Stomach (tissue), 9 donors: ENCODE results near the gene EPDR1. TPM values are rescaled to one million over a fixed set of nuclear protein-coding genes. Genes with fewer than 3 reads are reported as not detected.
"Not testable (repeated sequence)": the region's sequence is repeated elsewhere in the genome, so short reads cannot be mapped to it uniquely, and the experiment has no call there.

ENCODE experiments used
- DNase-seq, 2 donors: peaks; one replicate each; pipeline versions ENCODE4 v3.0.0 to v3.0.0-alpha.2; 2013 to 2019
- H3K27ac ChIP-seq, 5 donors: fragments of 200-600 bp in 4 of 5; sonication (generic) in 4 of 5; one replicate each; pipeline ENCODE4 v1.5.1; 2013 to 2019; ENCODE audit warnings: mild to moderate bottlenecking in 1 of 5, moderate library complexity in 1 of 5
- H3K27me3 ChIP-seq, 3 donors: fragments of 200-600 bp; sonication (generic); one replicate each; pipeline ENCODE4 v1.5.1; 2017 to 2019; ENCODE audit warnings: mixed run types in 1 of 3
- H3K36me3 ChIP-seq, 4 donors: fragments of 200-600 bp; sonication (generic); 1 replicate in 3 of 4; 2 replicates in 1 of 4; pipeline ENCODE4 v1.5.1; 2016 to 2019
- H3K4me1 ChIP-seq, 4 donors: fragments of 200-600 bp; sonication (generic); one replicate each; pipeline ENCODE4 v1.5.1; 2016 to 2019
- H3K4me3 ChIP-seq, 4 donors: fragments of 200-600 bp; sonication (generic) in 3 of 4; one replicate each; pipeline ENCODE4 v1.5.1; 2016 to 2019; ENCODE audit warnings: mild to moderate bottlenecking in 1 of 4
- H3K9me3 ChIP-seq, 4 donors: fragments of 200-600 bp; sonication (generic); one replicate each; pipeline ENCODE4 v1.5.1; 2016 to 2019
- CTCF ChIP-seq, 7 experiments: fragments of 450-650 bp in 4 of 7; fragments of 200-600 bp in 3 of 7; sonication (generic) in 3 of 7; IDR thresholded peaks; one replicate each; pipeline ENCODE4 v1.5.1; 2016 to 2019; ENCODE audit warnings: antibody characterized with exemption in 7 of 7, control low read depth in 2 of 7, mild to moderate bottlenecking in 1 of 7
- EP300 ChIP-seq: sonication (generic); formaldehyde crosslinking; IDR thresholded peaks from one replicate; pipeline ENCODE4 v1.6.1; 2017; ENCODE audit warnings: antibody characterized with exemption
- POLR2A ChIP-seq, 4 donors: fragments of 450-650 bp; IDR thresholded peaks; one replicate each; pipeline ENCODE4 v1.6.1; 2016; ENCODE audit warnings: antibody characterized with exemption in 4 of 4, control low read depth in 2 of 4, mild to moderate bottlenecking in 1 of 4, moderate library complexity in 1 of 4
- POLR2AphosphoS5 ChIP-seq, 3 donors: sonication (generic); formaldehyde crosslinking; IDR thresholded peaks; one replicate each; pipeline ENCODE4 v1.6.1; 2016; ENCODE audit warnings: antibody characterized with exemption in 3 of 3
- WGBS, 5 donors: extraction: QIAGEN DNeasy Blood & Tissue Kit in 3 of 5; methylation state at CpG; one replicate each; pipeline versions ENCODE4 v1.1.5 to v1.1.7; 2013 to 2018; 5-methylcytosine and 5-hydroxymethylcytosine counted together
- intact Hi-C: fragments of 100-400 bp; cut with DNase I; formaldehyde crosslinking; loops from one replicate; pipeline ENCODE4 v1.15.1; 2023; ENCODE audit warnings: low total_unique reads
- polyA plus RNA-seq, 3 donors: library from polyadenylated mRNA; stranded (reverse); fragments of 200-250 nt; gene quantifications; one replicate each; pipeline ENCODE4 v1.2.3, GENCODE V29; 2013
- total RNA-seq, 5 donors: library from RNA; depleted of rRNA; stranded (reverse); fragments of >200 nt; gene quantifications; one replicate each; pipeline versions ENCODE4 v1.1.0 to v1.2.3, GENCODE V29; 2014 to 2016
- donor health status: healthy with polysubstance abuse.
- donor health status: Bipolar disorder and iron deficiency.
- donor health status: healthy.

EPDR1 gene
- total and polyA plus RNA-seq, 8 donors = 1.2 to 11.7 (median 2.6) TPM; not detected in 1

GRCh38 chr7:37944737-37945054 lies 24.3 kb downstream of the EPDR1 start:
- WGBS, 5 donors = 74 to 83% (median 78%) methylated on average over 2 of the region's 2 CpGs
- Histone ChIP-seq H3K27me3 (no peaks in the 10 kb centered on the region), H3K9me3 (peaks cover 0 to 6% (median 0%) of the 10 kb centered on the region in 4 donors), H3K36me3 (no peaks in the 10 kb centered on the region), H3K4me1 (peaks cover 0 to 19% (median 6%) of the 10 kb centered on the region in 4 donors), H3K27ac (peak overlapping the region in 1 of 5 donors; percentile 57), H3K4me3 (no peak overlapping the region)
- TF ChIP-seq CTCF (IDR thresholded peaks at IDR 0.05) = no peak
- no peak for TF ChIP-seq EP300
- TF ChIP-seq POLR2A (IDR thresholded peaks at IDR 0.05) = no peak
- no peak for TF ChIP-seq POLR2AphosphoS5 (IDR thresholded peaks at IDR 0.05)
- intact Hi-C loops = no loop called here
- DNase-seq = no peak

- H3K36me3 ChIP-seq = no peaks in the 10 kb centered on the region
- H3K27ac ChIP-seq = no peak overlapping the region
- DNase-seq = no peak
- peaks cover 0 to 6% (median 0%) of the 10 kb centered on the region in 4 donors for H3K9me3 ChIP-seq
- no peak overlapping the region for H3K4me3 ChIP-seq
- H3K4me1 ChIP-seq = peaks cover 0 to 19% (median 6%) of the 10 kb centered on the region in 4 donors
- intact Hi-C loops = no loop called here
- TF ChIP-seq POLR2AphosphoS5 (IDR thresholded peaks at IDR 0.05) (no peak), CTCF (IDR thresholded peaks at IDR 0.05) (no peak), POLR2A (IDR thresholded peaks at IDR 0.05) (no peak), EP300 (no peak)
- H3K27me3 ChIP-seq = no peaks in the 10 kb centered on the region
- WGBS, 5 donors = 70 to 80% (median 72%) methylated on average over 4 of the region's 4 CpGs
Observed at GRCh38 chr7:37945336-37945735, 24.9 kb downstream of the EPDR1 start.

DNA sequence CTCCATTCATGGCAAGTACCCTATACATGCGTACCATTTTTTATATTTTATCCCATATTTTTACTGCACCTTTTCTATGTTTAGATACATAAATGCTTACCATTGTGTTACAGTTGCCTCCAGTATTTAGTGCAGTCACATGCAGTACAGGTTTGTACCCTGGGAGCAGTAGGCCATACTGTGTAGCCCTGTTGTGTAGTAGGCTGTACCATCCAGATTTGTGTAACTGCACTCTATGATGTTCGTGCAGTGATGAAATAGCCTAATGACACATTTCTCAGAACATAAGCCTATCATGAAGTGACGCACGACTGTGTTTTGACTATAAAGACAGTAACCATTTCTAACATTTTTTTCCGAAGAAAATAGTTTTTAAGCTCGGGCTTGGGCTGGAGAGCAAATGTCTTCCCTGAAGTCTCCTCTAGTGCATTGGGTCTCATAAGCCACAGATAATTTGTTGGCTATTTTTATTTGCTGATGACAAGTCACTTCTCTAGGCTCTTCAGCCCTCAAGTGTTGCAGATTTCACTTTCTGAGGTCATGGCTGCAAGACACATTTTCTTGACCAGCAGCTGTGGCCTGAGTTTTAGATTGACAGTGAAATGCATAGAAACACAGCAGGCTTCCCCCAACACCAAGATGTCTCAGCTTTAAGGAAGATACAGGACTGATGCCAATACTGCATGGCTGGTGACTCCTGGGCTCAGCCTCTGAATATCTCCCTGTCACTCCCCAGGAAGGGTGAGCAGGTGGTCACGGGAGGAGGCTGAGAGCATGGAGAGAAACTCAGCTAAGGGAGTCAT lies 26.9 kb downstream of the EPDR1 start:
- Histone ChIP-seq H3K4me3 (no peak overlapping the region), H3K27ac (no peak overlapping the region), H3K36me3 (peaks cover 0 to 4% (median 0%) of the 10 kb centered on the region in 4 donors), H3K4me1 (peaks cover 0 to 19% (median 6%) of the 10 kb centered on the region in 4 donors), H3K9me3 (peaks cover 0 to 6% (median 0%) of the 10 kb centered on the region in 4 donors), H3K27me3 (no peaks in the 10 kb centered on the region)
- intact Hi-C loops = no loop called here
- TF ChIP-seq EP300 (no peak), POLR2A (IDR thresholded peaks at IDR 0.05) (no peak), CTCF (IDR thresholded peaks at IDR 0.05) (no peak), POLR2AphosphoS5 (IDR thresholded peaks at IDR 0.05) (no peak)
- WGBS, 5 donors = 79 to 92% (median 91%) methylated on average over 7 of the region's 7 CpGs
- DNase-seq = no peak

- TF ChIP-seq POLR2AphosphoS5 (IDR thresholded peaks at IDR 0.05) (no peak), EP300 (no peak)
- Histone ChIP-seq H3K27ac (no peak overlapping the region), H3K27me3 (no peaks in the 10 kb centered on the region), H3K4me1 (peaks cover 0 to 15% (median 6%) of the 10 kb centered on the region in 4 donors), H3K36me3 (peaks cover 0 to 7% (median 0%) of the 10 kb centered on the region in 4 donors), H3K4me3 (no peak overlapping the region), H3K9me3 (peaks cover 0 to 6% (median 0%) of the 10 kb centered on the region in 4 donors)
- intact Hi-C loops = no loop called here
- DNase-seq = no peak
- WGBS, 5 donors = 78 to 90% (median 83%) methylated on average over 7 of the region's 7 CpGs
Observed at GRCh38 chr7:37947941-37948210, 27.4 kb downstream of the EPDR1 start.

GRCh38 chr7:37952240-37952639 lies 31.8 kb downstream of the EPDR1 start:
- intact Hi-C loops = no loop called here
- no peak overlapping the region for H3K27ac ChIP-seq
- WGBS, 5 donors = 53 to 88% (median 70%) methylated on average over 2 of the region's 2 CpGs
- no peaks in the 10 kb centered on the region for H3K27me3 ChIP-seq
- H3K9me3 ChIP-seq = no peaks in the 10 kb centered on the region
- peaks cover 0 to 7% (median 0%) of the 10 kb centered on the region in 4 donors for H3K36me3 ChIP-seq
- H3K4me3 ChIP-seq = no peak overlapping the region
- H3K4me1 ChIP-seq = no peaks in the 10 kb centered on the region
- DNase-seq = no peak
- TF ChIP-seq POLR2A (IDR thresholded peaks at IDR 0.05) (no peak), EP300 (no peak)

- WGBS, 5 donors = 85 to 100% (median 97%) methylated on average over 1 of the region's 1 CpG
- DNase-seq, H3K27me3 ChIP-seq, H3K9me3 ChIP-seq, H3K4me1 ChIP-seq, intact Hi-C loops, H3K36me3 ChIP-seq, H3K4me3 ChIP-seq, H3K27ac ChIP-seq: not testable (repeated sequence)
Observed at GRCh38 chr7:37954217-37954616, 33.8 kb downstream of the EPDR1 start.
